Liver (tissue), 9 donors: ENCODE measurements around the gene BICDL1. TPM values are rescaled to one million over a fixed set of nuclear protein-coding genes. Genes with fewer than 3 reads are reported as not detected.

Source experiments
- DNase-seq: peaks from one replicate; pipeline ENCODE4 v3.0.0-alpha.2; 2017; ENCODE audit warnings: low spot score
- H3K27ac ChIP-seq, 2 donors: one replicate each; pipeline ENCODE4 v1.7.0; 2013; ENCODE audit warnings: inconsistent platforms in 2 of 2, low read length in 2 of 2, control low read depth in 1 of 2, low read depth in 1 of 2, mild to moderate bottlenecking in 1 of 2
- H3K27me3 ChIP-seq, 4 donors: one replicate each; pipeline versions ENCODE4 v1.6.1 to v1.7.0; 2013; ENCODE audit warnings: low read length in 3 of 4, inconsistent platforms in 1 of 4, mild to moderate bottlenecking in 1 of 4, moderate library complexity in 1 of 4; ENCODE audit not compliant: control insufficient read depth in 4 of 4, insufficient read depth in 4 of 4
- H3K36me3 ChIP-seq, 4 donors: one replicate each; pipeline versions ENCODE4 v1.6.1 to v1.7.0; 2013; ENCODE audit warnings: low read length in 3 of 4, mild to moderate bottlenecking in 3 of 4, low read depth in 1 of 4, moderate library complexity in 1 of 4; ENCODE audit not compliant: control insufficient read depth in 4 of 4, insufficient read depth in 3 of 4
- H3K4me1 ChIP-seq, 4 donors: one replicate each; pipeline versions ENCODE4 v1.6.1 to v1.7.0; 2013; ENCODE audit warnings: low read length in 3 of 4, mild to moderate bottlenecking in 3 of 4, moderate library complexity in 1 of 4; ENCODE audit not compliant: control insufficient read depth in 4 of 4, insufficient read depth in 4 of 4
- H3K4me3 ChIP-seq, 3 donors: one replicate each; pipeline versions ENCODE4 v1.6.1 to v1.7.0; 2013; ENCODE audit warnings: low read length in 3 of 3, control low read depth in 1 of 3, low read depth in 1 of 3, mild to moderate bottlenecking in 1 of 3
- H3K9ac ChIP-seq, 2 donors: one replicate each; pipeline ENCODE4 v1.7.0; 2013; ENCODE audit warnings: low read length in 2 of 2, mild to moderate bottlenecking in 2 of 2, moderate library complexity in 2 of 2, control low read depth in 1 of 2, low read depth in 1 of 2
- H3K9me3 ChIP-seq, 4 donors: one replicate each; pipeline versions ENCODE4 v1.6.1 to v1.7.0; 2013; ENCODE audit warnings: low read length in 3 of 4; ENCODE audit not compliant: control insufficient read depth in 4 of 4
- CTCF ChIP-seq: fragments of 150-350 bp; IDR thresholded peaks from 2 replicates; pipeline ENCODE4 v1.5.1; 2017; ENCODE audit warnings: improper control_type of control experiment, low read depth, low read length; ENCODE audit not compliant: missing input control
- EGR1 ChIP-seq, 2 donors: IDR thresholded peaks; 2 replicates each; pipeline ENCODE4 v1.6.1; 2016 to 2018; ENCODE audit warnings: antibody characterized with exemption in 2 of 2, low read depth in 2 of 2
- FOXA1 ChIP-seq: IDR thresholded peaks from 2 replicates; pipeline ENCODE4 v1.6.1; 2016; ENCODE audit warnings: antibody characterized with exemption
- FOXA2 ChIP-seq: IDR thresholded peaks from 2 replicates; pipeline ENCODE4 v1.6.1; 2016; ENCODE audit warnings: antibody characterized with exemption
- GABPA ChIP-seq, 2 donors: IDR thresholded peaks in 1 of 2; conservative IDR thresholded peaks in 1 of 2; 2 replicates each; pipeline ENCODE4 v1.6.1; 2016; ENCODE audit warnings: antibody characterized with exemption in 2 of 2, mild to moderate bottlenecking in 1 of 2, moderate library complexity in 1 of 2
- HNF4A ChIP-seq, 2 donors: conservative IDR thresholded peaks; 2 replicates each; pipeline ENCODE4 v1.6.1; 2016; ENCODE audit warnings: antibody characterized with exemption in 2 of 2, mild to moderate bottlenecking in 2 of 2
- HNF4G ChIP-seq: IDR thresholded peaks from 2 replicates; pipeline ENCODE4 v1.6.1; 2016; ENCODE audit warnings: antibody characterized with exemption
- JUND ChIP-seq, 2 donors: IDR thresholded peaks; 2 replicates each; pipeline ENCODE4 v1.6.1; 2016; ENCODE audit warnings: antibody characterized with exemption in 2 of 2
- MAX ChIP-seq: IDR thresholded peaks from 2 replicates; pipeline ENCODE4 v1.6.1; 2016; ENCODE audit warnings: antibody characterized with exemption
- NR2F2 ChIP-seq: IDR thresholded peaks from 2 replicates; pipeline ENCODE4 v1.6.1; 2016; ENCODE audit warnings: antibody characterized with exemption
- RAD21 ChIP-seq, 2 donors: IDR thresholded peaks; 2 replicates each; pipeline ENCODE4 v1.6.1; 2016; ENCODE audit warnings: antibody characterized with exemption in 2 of 2, mild to moderate bottlenecking in 2 of 2
- REST ChIP-seq: IDR thresholded peaks from 2 replicates; pipeline ENCODE4 v1.6.1; 2016; ENCODE audit warnings: antibody characterized with exemption, mild to moderate bottlenecking
- RXRA ChIP-seq, 2 donors: IDR thresholded peaks; 2 replicates each; pipeline ENCODE4 v1.6.1; 2017 to 2018; ENCODE audit warnings: antibody characterized with exemption in 2 of 2, mild to moderate bottlenecking in 1 of 2
- SP1 ChIP-seq: IDR thresholded peaks from 2 replicates; pipeline ENCODE4 v1.6.1; 2018; ENCODE audit warnings: antibody characterized with exemption, mild to moderate bottlenecking
- TAF1 ChIP-seq: conservative IDR thresholded peaks from 2 replicates; pipeline ENCODE4 v1.6.1; 2016; ENCODE audit warnings: antibody characterized with exemption, mild to moderate bottlenecking
- YY1 ChIP-seq: IDR thresholded peaks from 2 replicates; pipeline ENCODE4 v1.6.1; 2016; ENCODE audit warnings: antibody characterized with exemption, mild to moderate bottlenecking
- ZBTB33 ChIP-seq: IDR thresholded peaks from 2 replicates; pipeline ENCODE4 v1.6.1; 2016; ENCODE audit warnings: antibody characterized with exemption
- WGBS: extraction: QIAGEN DNeasy Blood & Tissue Kit; methylation state at CpG from one replicate; pipeline ENCODE4 v1.1.7; 2013; 5-methylcytosine and 5-hydroxymethylcytosine counted together
- polyA plus RNA-seq, 2 donors: library from polyadenylated mRNA; stranded (reverse) in 1 of 2; unstranded in 1 of 2; fragments of 200-250 nt in 1 of 2; fragments of >200 nt in 1 of 2; fragmentation: Nextera tagmentation in 1 of 2; extraction: Ambion mirVana in 1 of 2; gene quantifications; one replicate each; pipeline versions ENCODE4 v1.2.1 to v1.2.3, GENCODE V29; 2013 to 2015
- total RNA-seq, 2 donors: library from RNA; depleted of rRNA; stranded (reverse); fragments of >200 nt; gene quantifications; one replicate each; pipeline ENCODE4 v1.2.3, GENCODE V29; 2014
- TF ChIP-seq, protein P1 (sequence below): IDR thresholded peaks from 2 replicates; pipeline ENCODE4 v1.6.1; 2016; ENCODE audit warnings: antibody characterized with exemption
- donor health status: healthy.
- donor health status: healthy.
- donor health status: healthy.
- donor health status: healthy.
- donor health status: healthy.

BICDL1 gene
- total and polyA plus RNA-seq, 4 donors: 0.65 to 3.8 (median 2.3) TPM

DNA sequence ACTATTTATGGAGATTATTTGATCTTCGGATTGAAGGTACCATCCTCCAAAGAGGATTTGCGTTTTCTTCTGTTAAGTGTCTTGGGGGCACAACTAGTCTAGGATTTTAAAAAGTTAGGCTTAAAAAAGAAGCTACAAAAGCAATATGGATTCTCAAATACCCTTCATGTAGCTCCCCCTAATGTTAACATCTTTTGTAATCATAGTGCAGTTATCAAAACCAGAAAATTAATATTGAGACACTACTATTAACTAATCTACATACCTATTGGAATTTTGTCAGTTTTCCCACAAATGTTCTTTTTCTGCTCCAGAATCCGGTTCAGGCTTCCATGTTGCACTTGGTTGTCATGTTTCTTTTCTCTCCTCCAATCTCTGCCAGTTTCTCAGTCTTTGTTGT lies 62.5 kb downstream of the BICDL1 start:
- no peaks in the 10 kb centered on the region for H3K36me3 ChIP-seq
- H3K27ac ChIP-seq: no peak overlapping the region
- H3K9ac ChIP-seq: no peak overlapping the region
- H3K4me1 ChIP-seq: peaks cover 0 to 11% (median 1%) of the 10 kb centered on the region in 4 donors
- no peak for DNase-seq
- no peaks in the 10 kb centered on the region for H3K27me3 ChIP-seq
- no peaks in the 10 kb centered on the region for H3K9me3 ChIP-seq
- H3K4me3 ChIP-seq: no peak overlapping the region
- WGBS: 97% methylated on average over 3 of the region's 3 CpGs
- no peak for TF ChIP-seq SP1
- no peak for TF ChIP-seq FOXA2
- no peak for TF ChIP-seq YY1
- TF ChIP-seq EGR1 (IDR thresholded peaks at IDR 0.05; ENCODE audit: low read depth in 2 of 2): no peak
- no peak for TF ChIP-seq HNF4A (conservative IDR thresholded peaks at IDR 0.05)
- TF ChIP-seq ZBTB33: no peak
- no peak for TF ChIP-seq REST
- TF ChIP-seq TAF1: no peak
- no peak for TF ChIP-seq CTCF
- no peak for TF ChIP-seq JUND (IDR thresholded peaks at IDR 0.05)
- no peak for TF ChIP-seq NR2F2
- TF ChIP-seq, protein P1, sequence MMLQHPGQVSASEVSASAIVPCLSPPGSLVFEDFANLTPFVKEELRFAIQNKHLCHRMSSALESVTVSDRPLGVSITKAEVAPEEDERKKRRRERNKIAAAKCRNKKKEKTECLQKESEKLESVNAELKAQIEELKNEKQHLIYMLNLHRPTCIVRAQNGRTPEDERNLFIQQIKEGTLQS: no peak
- TF ChIP-seq HNF4G: no peak
- no peak for TF ChIP-seq RAD21 (IDR thresholded peaks at IDR 0.05)
- no peak for TF ChIP-seq RXRA (IDR thresholded peaks at IDR 0.05)
- TF ChIP-seq FOXA1: no peak
- no peak for TF ChIP-seq MAX
- no peak for TF ChIP-seq GABPA (IDR thresholded peaks at IDR 0.05 in 1 of 2, conservative IDR thresholded peaks at IDR 0.05 in 1 of 2)

- Histone ChIP-seq H3K4me1 (peaks cover 0 to 11% (median 1%) of the 10 kb centered on the region in 4 donors), H3K27ac (no peak overlapping the region), H3K9ac (no peak overlapping the region), H3K27me3 (no peaks in the 10 kb centered on the region), H3K9me3 (no peaks in the 10 kb centered on the region), H3K4me3 (no peak overlapping the region), H3K36me3 (no peaks in the 10 kb centered on the region)
- WGBS: 94% methylated on average over 4 of the region's 4 CpGs
- TF ChIP-seq HNF4A (conservative IDR thresholded peaks at IDR 0.05) (no peak), FOXA1 (no peak)
- TF ChIP-seq, protein P1: no peak
- no peak for DNase-seq
Observed at GRCh38 chr12:120054293-120054692, 65.3 kb downstream of the BICDL1 start.
